ENCODE results near the gene KCNQ1.
"Not testable (repeated sequence)": the region's sequence is repeated elsewhere in the genome, so short reads cannot be mapped to it uniquely, and the experiment has no call there.

KCNQ1 gene

GRCh38 chr11:2477936-2478335, 33.1 kb downstream of the KCNQ1 start:
- FAIRE-seq: no peak

DNA sequence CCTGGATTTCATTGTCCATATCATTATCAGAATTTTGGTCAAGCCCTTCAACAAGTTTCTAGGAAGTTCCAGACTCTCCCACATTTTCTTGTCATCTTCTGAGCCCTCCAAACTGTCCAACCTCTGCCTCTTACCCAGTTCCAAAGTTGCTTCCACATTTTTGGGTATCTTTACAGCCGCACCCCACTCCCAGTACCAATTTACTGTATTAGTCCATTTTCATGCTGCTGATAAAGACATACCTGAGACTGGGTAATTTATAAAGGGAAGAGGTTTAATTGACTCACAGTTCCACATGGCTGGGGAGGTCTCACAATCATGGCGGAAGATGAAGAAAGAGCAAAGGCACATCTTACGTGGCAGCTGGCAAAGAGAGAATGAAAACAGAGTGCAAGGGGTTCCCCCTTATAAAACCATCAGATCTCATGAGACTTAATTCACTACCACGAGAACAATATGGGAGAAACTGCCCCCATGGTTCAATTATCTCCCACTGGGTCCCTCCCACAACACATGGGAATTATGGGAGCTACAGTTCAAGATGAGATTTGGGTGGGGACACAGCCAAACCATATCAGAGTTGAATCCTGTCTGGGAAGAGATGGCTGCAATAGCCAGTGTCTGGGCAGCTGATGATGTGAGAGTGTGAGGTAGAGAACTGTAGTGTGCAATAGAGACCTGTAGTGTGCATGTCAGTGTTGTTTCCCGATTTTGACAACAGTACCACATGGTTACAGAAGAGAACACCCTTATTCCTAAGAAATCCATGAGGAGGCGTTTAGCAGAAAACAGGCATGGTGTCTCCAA, 35.5 kb downstream of the KCNQ1 start:
- not testable (repeated sequence) for FAIRE-seq

DNA sequence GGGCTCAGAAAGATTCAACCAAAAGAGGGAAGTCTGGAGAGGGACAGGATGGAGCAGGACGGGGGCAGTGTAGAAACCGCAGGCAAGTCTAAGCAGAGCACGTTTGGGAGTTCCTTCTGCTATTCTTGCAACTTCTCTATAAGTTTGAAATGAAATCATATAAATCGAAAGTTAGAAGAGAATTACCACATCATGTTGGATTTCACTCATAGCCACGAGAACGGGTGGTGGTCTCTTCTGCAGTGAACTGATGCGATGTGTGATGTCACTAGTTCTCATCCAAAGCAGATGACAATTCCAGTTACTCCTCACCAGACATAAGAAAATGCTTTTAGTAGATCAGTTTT, 36.0 kb downstream of the KCNQ1 start:
- no peak for FAIRE-seq

DNA sequence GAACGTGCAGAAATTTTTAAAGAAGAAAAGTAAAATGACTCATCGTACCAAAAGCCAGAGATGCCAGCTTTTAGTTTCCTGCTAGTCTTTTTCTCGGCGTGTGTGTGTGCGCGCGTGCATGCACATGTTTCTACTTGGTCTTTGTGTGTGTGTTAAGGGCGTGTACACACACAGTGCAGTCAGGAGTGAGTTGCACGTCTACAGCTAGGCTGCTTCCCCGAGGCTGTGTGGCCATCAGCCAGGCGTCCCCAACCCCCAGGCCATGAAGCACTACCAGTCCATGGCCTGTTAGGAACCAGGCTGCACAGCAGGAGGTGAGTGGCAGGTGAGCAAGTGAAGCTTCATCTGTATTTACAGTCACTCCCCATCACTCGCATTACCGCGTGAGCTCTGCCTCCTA, 36.4 kb downstream of the KCNQ1 start:
- no peak for FAIRE-seq

DNA sequence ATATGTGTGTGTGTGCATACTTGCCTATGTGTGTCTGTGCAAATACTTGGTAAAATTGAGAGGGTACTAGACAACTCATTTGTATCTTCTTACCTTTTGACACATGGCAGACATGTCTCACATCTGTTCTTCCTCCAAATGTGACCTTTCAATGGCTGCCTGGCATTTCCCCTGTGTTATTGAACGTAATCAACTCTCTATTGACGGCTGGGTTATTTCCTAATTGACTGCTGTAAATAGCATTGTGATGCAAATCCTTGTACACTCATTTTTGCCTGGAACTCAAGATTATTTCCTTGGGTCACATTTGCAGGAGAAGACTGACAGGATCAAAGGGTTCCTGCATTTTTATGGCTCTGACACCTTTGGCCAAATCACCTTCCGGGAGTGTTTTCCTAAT, 37.4 kb downstream of the KCNQ1 start:
- no peak for FAIRE-seq

GRCh38 chr11:2482745-2483144, 37.9 kb downstream of the KCNQ1 start:
- no peak for FAIRE-seq

- no peak for FAIRE-seq
These were observed 38.6 kb downstream of the KCNQ1 start for GRCh38 chr11:2483426-2483825.

- FAIRE-seq: no peak
These were observed 39.8 kb downstream of the KCNQ1 start for GRCh38 chr11:2484576-2485125.

DNA sequence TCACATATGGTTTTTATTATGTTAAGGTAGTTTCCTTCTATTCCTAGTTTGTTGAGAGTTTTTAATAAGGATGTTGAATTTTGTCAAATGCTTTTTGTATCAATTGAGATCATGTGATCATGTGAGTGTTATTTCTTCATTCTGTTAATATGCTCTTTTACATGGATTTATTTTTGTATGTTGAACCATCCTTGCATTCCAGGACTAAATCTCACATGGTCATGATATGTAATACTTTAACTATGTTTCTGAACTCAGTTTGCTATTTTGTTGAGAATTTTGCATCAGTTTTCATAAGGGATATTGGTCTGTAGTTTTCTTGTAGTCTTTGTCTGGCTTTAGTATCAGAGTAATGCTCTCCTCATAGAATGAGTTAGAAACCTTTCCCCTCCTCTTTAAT, 43.2 kb downstream of the KCNQ1 start:
- FAIRE-seq: no peak

- FAIRE-seq: no peak
These were observed 44.3 kb downstream of the KCNQ1 start for GRCh38 chr11:2489083-2489482.

DNA sequence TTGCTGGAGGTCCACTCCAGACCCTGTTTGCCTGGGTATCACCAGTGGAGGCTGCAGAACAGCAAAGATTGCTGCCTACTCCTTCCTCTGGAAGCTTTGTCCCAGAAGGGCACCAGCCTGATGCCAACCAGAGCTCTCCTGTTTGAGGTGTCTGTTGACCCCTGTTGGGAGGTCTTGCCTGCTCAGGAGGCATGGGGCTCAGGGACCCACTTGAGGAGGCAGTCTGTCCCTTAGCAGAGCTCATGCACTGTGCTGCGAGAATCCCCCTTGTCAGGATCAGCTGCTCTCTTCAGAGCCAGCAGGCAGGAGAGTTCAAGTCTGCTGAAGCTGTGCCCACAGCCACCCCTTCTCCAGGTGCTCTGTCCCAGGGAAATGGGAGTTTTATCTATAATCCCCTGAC, 53.1 kb downstream of the KCNQ1 start:
- not testable (repeated sequence) for FAIRE-seq

DNA sequence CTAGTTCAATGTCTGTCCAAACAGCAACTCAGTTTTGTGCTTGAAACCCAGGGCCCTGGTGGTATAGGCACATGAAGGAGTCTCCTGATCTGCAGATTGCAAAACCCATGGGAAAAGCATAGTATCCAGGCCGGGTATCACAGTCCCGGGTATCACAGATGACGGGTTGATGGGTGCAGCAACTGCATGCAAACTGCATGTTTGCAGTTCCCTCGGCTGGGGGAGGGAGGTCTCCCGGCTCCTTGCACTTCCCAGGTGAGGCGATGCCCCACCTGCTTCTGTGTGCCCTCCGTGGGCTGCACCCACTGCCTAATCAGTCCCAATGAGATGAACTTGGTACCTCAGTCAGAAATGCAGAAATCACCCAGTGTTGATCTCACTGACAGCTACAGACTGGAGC, 53.9 kb downstream of the KCNQ1 start:
- no peak for FAIRE-seq

GRCh38 chr11:2507212-2507901, 62.5 kb downstream of the KCNQ1 start:
- FAIRE-seq: no peak

DNA sequence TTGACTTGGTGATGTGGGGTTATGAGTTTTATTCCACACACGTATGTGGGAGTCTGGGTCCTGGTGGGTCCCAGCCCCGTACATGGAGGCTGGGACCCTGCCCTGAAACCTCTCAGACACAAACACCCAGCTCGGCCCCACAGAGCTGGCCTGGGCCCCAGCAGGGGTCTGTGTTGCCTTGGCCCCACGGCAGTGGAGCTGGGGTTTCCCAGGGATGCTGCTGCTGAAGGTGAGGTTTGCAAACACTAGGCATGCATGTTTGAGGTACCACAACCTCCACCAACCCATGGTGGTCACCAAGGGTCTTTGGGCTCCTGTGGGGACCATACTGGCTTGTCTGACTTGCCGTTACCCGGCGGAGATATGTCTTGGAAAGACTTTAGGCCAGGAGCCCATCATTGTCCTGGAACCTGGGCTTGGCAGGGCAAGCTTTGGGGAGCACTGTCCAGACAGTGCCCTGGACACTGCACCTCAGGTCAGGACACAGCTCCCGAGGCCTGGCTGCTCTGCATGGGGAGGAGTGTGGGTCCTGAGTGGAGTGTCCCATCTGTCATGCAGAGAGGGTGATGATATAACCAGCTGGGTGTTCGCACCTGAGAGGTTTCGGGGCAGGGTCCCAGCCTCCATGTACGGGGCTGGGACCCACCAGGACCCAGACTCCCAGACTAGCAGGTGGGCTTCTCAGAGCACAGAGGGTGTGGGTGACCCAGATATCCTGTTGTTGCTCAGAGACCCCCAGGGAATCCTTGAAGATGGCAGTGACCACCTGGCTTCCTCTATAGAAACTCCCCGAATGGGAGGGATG, 63.3 kb downstream of the KCNQ1 start:
- FAIRE-seq: no peak

GRCh38 chr11:2508793-2509192, 64.0 kb downstream of the KCNQ1 start:
- no peak for FAIRE-seq

DNA sequence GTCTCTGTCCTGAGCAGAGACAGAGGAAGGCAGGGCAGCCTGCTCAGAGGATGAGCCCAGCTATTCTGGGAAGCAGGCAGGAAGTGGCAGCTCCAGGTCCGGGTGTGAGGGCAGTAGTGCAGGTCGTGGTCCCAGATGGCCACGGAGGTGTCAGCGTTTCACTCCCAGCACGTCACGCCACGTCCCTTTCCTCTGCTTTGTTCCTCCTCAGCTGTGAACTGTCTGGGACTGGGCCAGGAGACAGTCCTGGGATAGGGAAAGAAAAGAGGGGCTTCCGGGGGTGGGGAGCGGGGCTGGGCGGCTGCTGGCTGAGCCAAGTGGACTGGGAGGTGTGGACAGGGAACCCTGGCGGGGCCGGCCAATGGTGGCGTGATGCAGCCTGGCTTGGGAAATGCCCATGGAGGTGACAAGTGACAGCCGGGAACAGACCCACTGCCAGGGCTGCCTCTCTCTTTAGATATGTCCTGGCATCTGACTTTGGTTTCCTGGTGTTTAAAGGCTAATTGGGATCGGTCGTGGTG, 64.7 kb downstream of the KCNQ1 start:
- FAIRE-seq: no peak

DNA sequence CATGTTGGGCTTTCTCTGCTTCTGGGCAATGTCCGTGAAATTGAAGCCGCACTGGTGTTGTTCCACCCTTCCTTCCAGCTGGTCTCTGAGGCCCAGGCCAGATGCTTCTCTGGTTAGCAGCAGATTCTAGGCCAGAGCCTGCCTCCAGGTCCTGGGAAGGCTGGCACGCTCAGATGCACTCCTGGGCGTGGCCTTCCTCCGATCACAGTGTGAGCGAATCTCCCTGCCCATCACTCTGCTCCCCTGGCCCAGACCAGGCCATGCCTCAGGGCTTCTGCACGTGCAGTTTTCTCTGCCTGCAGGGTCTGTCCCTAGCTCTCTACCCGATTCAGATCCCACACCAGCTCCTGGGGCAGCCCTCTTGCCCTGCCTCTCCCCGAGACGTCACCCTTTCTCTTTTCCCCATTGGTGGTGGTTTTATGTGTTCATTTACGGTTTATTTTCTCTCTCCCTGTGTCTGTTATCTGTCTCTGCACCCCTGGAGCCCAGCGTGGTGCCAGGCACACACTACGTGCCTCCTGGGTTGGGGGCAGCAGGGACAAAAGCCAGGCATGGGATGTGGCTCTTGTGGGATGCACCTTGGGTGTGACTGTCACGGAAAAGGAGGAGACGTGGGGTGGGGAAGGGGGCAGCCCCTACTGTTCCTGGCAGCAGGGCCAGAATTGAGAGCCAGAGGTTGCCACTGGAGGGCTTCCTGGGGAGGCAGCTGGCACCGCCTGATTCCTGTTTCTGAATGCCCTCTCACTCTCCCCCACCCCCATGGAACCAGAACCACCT, 66.0 kb downstream of the KCNQ1 start:
- no peak for FAIRE-seq

GRCh38 chr11:2511421-2512369, 66.9 kb downstream of the KCNQ1 start:
- FAIRE-seq: no peak

GRCh38 chr11:2512431-2513407, 67.9 kb downstream of the KCNQ1 start:
- FAIRE-seq: no peak

GRCh38 chr11:2513441-2513840, 68.6 kb downstream of the KCNQ1 start:
- FAIRE-seq: no peak
